Astrocyte of the hippocampus (primary cell): ENCODE data around the gene C20orf204.

ENCODE experiments used
- DNase-seq: peaks from one replicate; pipeline ENCODE4 v3.0.0; 2011; ENCODE audit warnings: low read depth, low spot score

Gene C20orf204

GRCh38 chr20:64071341-64072332 lies 35.7 kb downstream of the C20orf204 start:
- DNase-seq = no peak

GRCh38 chr20:64072498-64073063 lies 36.6 kb downstream of the C20orf204 start:
- no peak for DNase-seq

GRCh38 chr20:64073476-64074183 lies 37.6 kb downstream of the C20orf204 start:
- no peak for DNase-seq

- DNase-seq = no peak
These were observed 38.3 kb downstream of the C20orf204 start for GRCh38 chr20:64074184-64074789.

GRCh38 chr20:64074963-64075362 lies 39.0 kb downstream of the C20orf204 start:
- DNase-seq = no peak

- no peak for DNase-seq
These were observed 39.6 kb downstream of the C20orf204 start for GRCh38 chr20:64075556-64075955.

GRCh38 chr20:64076061-64076997 lies 40.3 kb downstream of the C20orf204 start:
- DNase-seq = no peak

GRCh38 chr20:64077094-64077493 lies 41.1 kb downstream of the C20orf204 start:
- no peak for DNase-seq

- no peak for DNase-seq
These were observed 41.5 kb downstream of the C20orf204 start for GRCh38 chr20:64077541-64077875.

- DNase-seq = no peak
These were observed 42.0 kb downstream of the C20orf204 start for GRCh38 chr20:64077876-64078551.

- no peak for DNase-seq
These were observed 42.9 kb downstream of the C20orf204 start for GRCh38 chr20:64078934-64079272.

- peak; percentile 88 for DNase-seq
These were observed 43.5 kb downstream of the C20orf204 start, which contains the start of gene RGS19 for GRCh38 chr20:64079273-64080012. TSS of gene RGS19 (minus strand) at chr20:64079518. CDS start at chr20:64076886, 2,632 bp downstream.

- DNase-seq = peak; percentile 42
These were observed 44.2 kb downstream of the C20orf204 start, which contains the start of gene OPRL1 for GRCh38 chr20:64080013-64080812. TSS of gene OPRL1 (plus strand) at chr20:64080082. CDS start at chr20:64092721, 12,639 bp downstream.

GRCh38 chr20:64080813-64081623 lies 45.0 kb downstream of the C20orf204 start:
- DNase-seq = no peak

GRCh38 chr20:64081624-64081964 lies 45.6 kb downstream of the C20orf204 start:
- no peak for DNase-seq

- DNase-seq = no peak
These were observed 46.2 kb downstream of the C20orf204 start for GRCh38 chr20:64082126-64082731.

- no peak for DNase-seq
These were observed 46.9 kb downstream of the C20orf204 start for GRCh38 chr20:64082820-64083377.
